ENCODE measurements around the gene ZNF516. TPM values are rescaled to one million over a fixed set of nuclear protein-coding genes. Genes with fewer than 3 reads are reported as not detected.

Gene ZNF516
- total RNA-seq, 1 experiment from 2014 or later: 44.2 TPM

DNA sequence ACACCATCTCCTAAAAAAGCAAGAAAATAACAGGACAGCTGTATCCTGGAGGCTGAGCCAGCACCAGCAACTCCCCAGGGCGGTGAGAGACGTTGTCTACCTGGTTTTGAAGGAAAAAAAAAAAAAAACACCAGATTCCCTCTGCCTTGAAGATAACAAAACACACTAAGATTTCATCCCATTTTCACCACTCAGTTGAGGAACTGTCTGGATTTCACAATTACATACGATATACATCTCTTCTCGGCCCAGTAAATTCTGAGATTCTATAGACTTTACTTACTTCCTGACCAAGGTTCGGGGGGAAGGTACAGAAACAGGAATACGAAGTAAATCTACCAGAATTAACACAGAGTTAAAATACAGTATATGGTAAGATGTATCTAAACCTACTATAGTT is 8.5 kb downstream of the ZNF516 start:
- CTCF ChIA-PET: interaction anchor here (0.7 kb wide), 1 partner anchor 28 kb away, joined by 3 read pairs; no protein-coding TSS in a partner anchor
- TF ChIP-seq, protein P1, sequence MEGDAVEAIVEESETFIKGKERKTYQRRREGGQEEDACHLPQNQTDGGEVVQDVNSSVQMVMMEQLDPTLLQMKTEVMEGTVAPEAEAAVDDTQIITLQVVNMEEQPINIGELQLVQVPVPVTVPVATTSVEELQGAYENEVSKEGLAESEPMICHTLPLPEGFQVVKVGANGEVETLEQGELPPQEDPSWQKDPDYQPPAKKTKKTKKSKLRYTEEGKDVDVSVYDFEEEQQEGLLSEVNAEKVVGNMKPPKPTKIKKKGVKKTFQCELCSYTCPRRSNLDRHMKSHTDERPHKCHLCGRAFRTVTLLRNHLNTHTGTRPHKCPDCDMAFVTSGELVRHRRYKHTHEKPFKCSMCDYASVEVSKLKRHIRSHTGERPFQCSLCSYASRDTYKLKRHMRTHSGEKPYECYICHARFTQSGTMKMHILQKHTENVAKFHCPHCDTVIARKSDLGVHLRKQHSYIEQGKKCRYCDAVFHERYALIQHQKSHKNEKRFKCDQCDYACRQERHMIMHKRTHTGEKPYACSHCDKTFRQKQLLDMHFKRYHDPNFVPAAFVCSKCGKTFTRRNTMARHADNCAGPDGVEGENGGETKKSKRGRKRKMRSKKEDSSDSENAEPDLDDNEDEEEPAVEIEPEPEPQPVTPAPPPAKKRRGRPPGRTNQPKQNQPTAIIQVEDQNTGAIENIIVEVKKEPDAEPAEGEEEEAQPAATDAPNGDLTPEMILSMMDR (IDR thresholded peaks at IDR 0.05; ENCODE audit: unreplicated experiment): no peak

DNA sequence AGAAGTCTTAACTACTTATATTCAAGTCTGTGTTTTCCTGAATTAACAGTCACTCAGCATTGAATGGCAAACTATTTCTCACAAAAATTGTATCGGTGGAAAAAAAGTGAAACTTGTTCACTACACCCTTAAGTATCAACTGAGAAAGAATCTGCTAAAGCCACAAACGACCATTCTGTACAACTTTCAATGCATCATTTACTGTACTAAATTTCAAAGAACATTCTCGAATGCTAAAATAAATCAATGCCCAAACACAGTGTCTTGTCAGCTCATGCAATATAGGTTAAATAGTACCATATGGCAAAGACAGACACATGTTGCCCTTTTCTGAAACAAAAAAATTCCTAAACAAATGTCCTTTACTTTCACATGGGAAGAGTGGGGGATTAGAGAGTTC is 9.0 kb downstream of the ZNF516 start:
- CTCF ChIA-PET: interaction anchor here (0.6 to 0.7 kb wide), 2 partner anchors 12 to 28 kb away, joined by 3 to 7 read pairs; no protein-coding TSS in a partner anchor
- no TSS peak for BruUV-seq (replicated peaks)
- Mint-ChIP-seq H3K27me3 (ENCODE audit: unreplicated experiment) (no peaks in the 10 kb centered on the region), H3K36me3 (ENCODE audit: insufficient read depth, unreplicated experiment) (peaks cover 21% of the 10 kb centered on the region), H3K4me3 (ENCODE audit: low read depth, unreplicated experiment) (no peak overlapping the region), H3K4me1 (ENCODE audit: low read depth, unreplicated experiment) (peaks cover 24% of the 10 kb centered on the region), H3K9me3 (ENCODE audit: low read depth, unreplicated experiment) (no peaks in the 10 kb centered on the region), H3K27ac (ENCODE audit: unreplicated experiment) (no peak overlapping the region)
- intact Hi-C loops (cut with micrococcal nuclease; ENCODE audit: unreplicated experiment): no loop called here
- TF ChIP-seq, protein P1 (IDR thresholded peaks at IDR 0.05; ENCODE audit: unreplicated experiment): no peak
- no peak for DNase-seq

More for the DNA sequence above, 8.5 kb downstream of the ZNF516 start:
- H3K27ac Mint-ChIP-seq (ENCODE audit: unreplicated experiment): no peak overlapping the region
- no peak for DNase-seq
- intact Hi-C loops (cut with micrococcal nuclease; ENCODE audit: unreplicated experiment): no loop called here
- peaks cover 24% of the 10 kb centered on the region for H3K4me1 Mint-ChIP-seq (ENCODE audit: low read depth, unreplicated experiment)
- no peak overlapping the region for H3K4me3 Mint-ChIP-seq (ENCODE audit: low read depth, unreplicated experiment)
- no peaks in the 10 kb centered on the region for H3K9me3 Mint-ChIP-seq (ENCODE audit: low read depth, unreplicated experiment)
- no peaks in the 10 kb centered on the region for H3K27me3 Mint-ChIP-seq (ENCODE audit: unreplicated experiment)
- BruUV-seq (replicated peaks): no TSS peak
- H3K36me3 Mint-ChIP-seq (ENCODE audit: insufficient read depth, unreplicated experiment): peaks cover 26% of the 10 kb centered on the region

DNA sequence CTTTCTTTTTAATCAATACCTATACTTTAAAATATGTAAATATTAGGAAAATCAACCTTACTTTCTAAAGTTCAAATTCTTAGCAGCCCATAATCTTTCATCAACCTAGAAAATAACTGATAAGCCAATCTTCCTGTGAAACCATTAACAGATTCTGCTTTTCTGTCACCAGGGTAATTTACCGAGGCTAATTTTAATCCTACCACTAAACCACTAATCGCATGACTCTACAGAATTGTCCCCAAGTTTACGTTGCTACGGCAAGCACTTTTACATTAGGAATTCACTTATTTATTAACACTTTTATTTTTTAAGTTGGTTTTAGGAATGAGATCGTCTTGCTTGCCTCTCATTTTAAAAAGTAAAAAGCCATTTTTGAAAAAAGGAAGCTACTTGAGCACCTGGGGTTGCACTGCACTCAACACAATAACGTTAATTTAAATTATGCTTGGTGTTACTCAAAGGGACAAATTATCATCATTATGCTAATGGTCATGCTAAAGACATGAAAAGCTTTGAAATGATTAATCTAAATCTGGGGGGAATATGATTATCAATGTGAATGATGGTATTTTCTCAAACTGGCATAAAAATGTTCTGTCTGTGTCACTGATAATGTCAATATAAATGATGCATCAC is 10.2 kb downstream of the ZNF516 start:
- Mint-ChIP-seq H3K36me3 (ENCODE audit: insufficient read depth, unreplicated experiment) (peaks cover 12% of the 10 kb centered on the region), H3K27ac (ENCODE audit: unreplicated experiment) (no peak overlapping the region), H3K9me3 (ENCODE audit: low read depth, unreplicated experiment) (no peaks in the 10 kb centered on the region), H3K4me3 (ENCODE audit: low read depth, unreplicated experiment) (no peak overlapping the region), H3K27me3 (ENCODE audit: unreplicated experiment) (no peaks in the 10 kb centered on the region), H3K4me1 (ENCODE audit: low read depth, unreplicated experiment) (peaks cover 16% of the 10 kb centered on the region)
- no peak for DNase-seq
- BruUV-seq (replicated peaks): no TSS peak
- TF ChIP-seq, protein P1 (IDR thresholded peaks at IDR 0.05; ENCODE audit: unreplicated experiment): no peak
- CTCF ChIA-PET: interaction anchor here (0.6 kb wide), 1 partner anchor 108 kb away, joined by 3 read pairs; no protein-coding TSS in a partner anchor
- intact Hi-C loops (cut with micrococcal nuclease; ENCODE audit: unreplicated experiment): no loop called here

DNA sequence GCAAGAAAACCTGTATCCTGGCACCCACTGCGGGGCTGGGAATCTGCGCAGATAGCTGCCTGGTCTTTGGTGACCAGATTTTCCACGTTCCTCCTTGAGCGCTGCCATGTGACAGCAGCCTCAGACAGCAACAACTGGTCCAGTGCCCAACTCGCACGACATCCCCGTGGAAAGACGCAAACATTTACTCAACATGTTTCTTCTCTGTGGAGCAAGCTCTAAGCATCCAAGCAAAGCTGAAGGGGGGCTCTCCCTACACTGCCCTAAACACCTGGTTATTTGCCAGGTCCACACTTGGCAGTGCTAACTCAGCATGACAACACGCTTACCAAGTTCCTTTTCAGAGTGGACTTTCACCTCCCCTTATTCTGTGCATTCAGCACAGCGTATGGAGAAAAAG is 11.3 kb downstream of the ZNF516 start:
- no peak for DNase-seq
- Mint-ChIP-seq H3K27ac (ENCODE audit: unreplicated experiment) (no peak overlapping the region), H3K9me3 (ENCODE audit: low read depth, unreplicated experiment) (no peaks in the 10 kb centered on the region), H3K4me3 (ENCODE audit: low read depth, unreplicated experiment) (no peak overlapping the region), H3K27me3 (ENCODE audit: unreplicated experiment) (no peaks in the 10 kb centered on the region), H3K36me3 (ENCODE audit: insufficient read depth, unreplicated experiment) (peaks cover 12% of the 10 kb centered on the region), H3K4me1 (ENCODE audit: low read depth, unreplicated experiment) (peaks cover 6% of the 10 kb centered on the region)
- intact Hi-C loops (cut with micrococcal nuclease; ENCODE audit: unreplicated experiment): no loop called here
- BruUV-seq (replicated peaks): no TSS peak
- TF ChIP-seq, protein P1 (IDR thresholded peaks at IDR 0.05; ENCODE audit: unreplicated experiment): no peak
- CTCF ChIA-PET: interaction anchor here (0.6 kb wide), 1 partner anchor 109 kb away, joined by 3 read pairs; no protein-coding TSS in a partner anchor

All from Calu3 (cell line).